22Rv1 (cell line): ENCODE data around the gene MARCHF3.

Experiments
- H3K27ac ChIP-seq: fragments of 450-650 bp; 2 replicates; pipeline ENCODE4 v1.5.1; 2017
- ZFX ChIP-seq: fragments of 450-650 bp; IDR thresholded peaks from 2 replicates; pipeline ENCODE4 v1.6.1; 2017; ENCODE audit warnings: antibody characterized with exemption, borderline replicate concordance
- TF ChIP-seq, protein P1 (sequence below): fragments of 450-650 bp; IDR thresholded peaks from 2 replicates; pipeline ENCODE4 v1.5.1; 2017; ENCODE audit warnings: mild to moderate bottlenecking

Gene MARCHF3

DNA sequence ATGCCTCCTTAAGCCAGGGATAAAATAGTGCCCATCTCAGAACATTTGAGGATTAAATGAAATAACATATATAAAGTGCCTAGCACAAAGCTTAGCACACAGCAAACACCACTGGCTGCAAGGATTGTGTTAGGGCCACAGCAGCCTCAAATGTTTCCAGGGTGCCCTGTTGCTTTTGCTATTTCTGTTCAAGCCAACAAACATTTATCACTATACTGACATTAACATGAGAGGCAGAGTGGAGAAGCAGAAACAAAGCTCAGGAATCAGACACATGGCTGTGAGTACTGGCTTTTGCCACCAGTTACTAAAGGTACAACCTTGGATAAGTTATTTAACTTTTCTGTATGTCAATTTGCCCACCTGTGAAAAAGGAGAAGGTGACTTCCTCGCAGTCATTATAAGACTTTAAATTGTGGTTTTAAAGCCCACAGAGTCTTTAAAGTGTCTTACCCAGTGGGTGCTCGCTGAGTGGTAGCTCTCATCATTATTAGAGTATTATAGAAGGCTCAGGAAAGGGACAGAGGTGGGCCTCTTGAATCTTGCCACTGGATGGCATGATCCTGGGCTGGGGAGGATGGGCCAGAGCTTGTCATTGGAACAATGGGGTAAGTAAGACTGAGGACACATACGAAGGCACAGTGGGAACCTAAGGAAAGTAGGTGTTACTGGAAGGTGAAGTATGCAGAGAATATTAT, 98.2 kb downstream of the MARCHF3 start:
- H3K27ac ChIP-seq: no peak overlapping the region
- no peak for TF ChIP-seq ZFX

DNA sequence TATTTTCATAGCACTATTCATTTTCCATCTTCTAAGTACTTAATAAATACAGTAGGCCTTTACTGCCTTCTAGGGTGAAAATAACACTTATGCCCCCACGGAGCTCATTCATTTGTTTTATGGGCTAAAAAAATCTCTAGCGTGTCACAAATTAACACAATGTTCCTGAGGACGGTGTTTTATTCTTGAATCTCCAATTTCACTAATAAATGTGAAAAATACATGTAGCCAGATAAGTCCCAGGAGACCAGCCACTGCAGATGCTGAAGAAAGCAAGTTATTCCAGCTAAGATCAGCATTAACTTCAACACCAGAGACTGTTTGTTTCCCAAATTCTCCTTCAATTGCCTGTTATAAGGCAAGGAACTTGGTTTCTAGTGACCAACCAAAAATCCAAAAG, 102.3 kb downstream of the MARCHF3 start:
- no peak overlapping the region for H3K27ac ChIP-seq
- TF ChIP-seq, protein P1, sequence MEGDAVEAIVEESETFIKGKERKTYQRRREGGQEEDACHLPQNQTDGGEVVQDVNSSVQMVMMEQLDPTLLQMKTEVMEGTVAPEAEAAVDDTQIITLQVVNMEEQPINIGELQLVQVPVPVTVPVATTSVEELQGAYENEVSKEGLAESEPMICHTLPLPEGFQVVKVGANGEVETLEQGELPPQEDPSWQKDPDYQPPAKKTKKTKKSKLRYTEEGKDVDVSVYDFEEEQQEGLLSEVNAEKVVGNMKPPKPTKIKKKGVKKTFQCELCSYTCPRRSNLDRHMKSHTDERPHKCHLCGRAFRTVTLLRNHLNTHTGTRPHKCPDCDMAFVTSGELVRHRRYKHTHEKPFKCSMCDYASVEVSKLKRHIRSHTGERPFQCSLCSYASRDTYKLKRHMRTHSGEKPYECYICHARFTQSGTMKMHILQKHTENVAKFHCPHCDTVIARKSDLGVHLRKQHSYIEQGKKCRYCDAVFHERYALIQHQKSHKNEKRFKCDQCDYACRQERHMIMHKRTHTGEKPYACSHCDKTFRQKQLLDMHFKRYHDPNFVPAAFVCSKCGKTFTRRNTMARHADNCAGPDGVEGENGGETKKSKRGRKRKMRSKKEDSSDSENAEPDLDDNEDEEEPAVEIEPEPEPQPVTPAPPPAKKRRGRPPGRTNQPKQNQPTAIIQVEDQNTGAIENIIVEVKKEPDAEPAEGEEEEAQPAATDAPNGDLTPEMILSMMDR: no peak
- TF ChIP-seq ZFX: no peak

DNA sequence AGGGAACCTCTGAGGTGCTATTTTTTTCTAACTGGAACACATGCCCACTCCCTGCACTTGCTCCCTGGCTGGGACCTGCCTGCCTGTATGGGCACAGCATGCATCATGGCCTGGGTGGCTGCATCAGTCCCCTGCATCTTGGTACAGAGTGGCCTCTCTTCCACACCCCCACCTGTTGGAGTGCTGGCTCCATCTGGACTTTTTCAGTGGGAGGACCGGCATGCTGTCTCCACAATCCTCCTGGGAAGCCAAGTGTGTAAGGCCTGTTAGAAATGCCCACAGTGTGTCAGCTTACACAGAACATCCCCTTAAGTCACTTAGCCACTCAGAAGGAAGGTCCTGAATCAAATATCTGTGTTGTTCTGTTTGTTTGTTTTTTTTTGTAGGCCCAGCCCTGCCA, 102.9 kb downstream of the MARCHF3 start:
- H3K27ac ChIP-seq: no peak overlapping the region
- no peak for TF ChIP-seq ZFX
- TF ChIP-seq, protein P1: no peak

DNA sequence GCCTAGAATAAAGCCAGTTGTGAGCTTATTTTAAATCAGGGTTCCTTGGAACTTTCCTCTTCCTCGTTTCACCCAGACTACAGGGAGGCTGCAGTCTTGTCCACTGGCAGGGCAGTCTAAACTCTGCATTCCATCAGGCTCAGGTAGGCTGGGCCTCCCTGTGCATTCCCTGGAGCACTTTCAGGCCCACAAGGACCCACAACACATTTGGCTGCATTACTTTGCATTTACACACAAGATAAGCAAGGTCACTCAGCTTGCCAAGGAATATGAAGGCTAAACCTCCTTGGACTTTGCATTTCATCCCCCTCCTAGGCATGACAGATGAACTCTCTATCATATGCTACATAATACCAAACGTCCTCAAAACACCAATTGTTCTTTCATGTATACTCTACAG, 104.2 kb downstream of the MARCHF3 start:
- no peak overlapping the region for H3K27ac ChIP-seq
- TF ChIP-seq, protein P1: no peak
- no peak for TF ChIP-seq ZFX

DNA sequence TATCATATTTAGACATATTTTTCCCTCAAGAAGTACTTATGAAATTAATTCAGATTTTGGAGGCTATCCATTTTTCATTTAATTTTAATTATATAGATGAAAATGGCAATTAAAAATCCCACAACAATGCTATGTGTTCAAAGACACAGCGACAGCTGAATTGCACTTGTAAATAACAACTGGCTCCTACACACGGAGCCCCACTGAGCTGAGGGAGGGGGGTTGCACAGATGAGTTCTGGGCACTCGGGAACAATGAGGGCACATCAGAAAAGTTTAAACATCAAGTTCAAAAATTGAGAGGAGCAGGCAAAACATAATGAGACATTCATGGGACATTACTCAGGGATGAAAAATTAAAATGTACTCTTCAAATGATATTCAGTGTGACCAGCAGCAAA, 104.9 kb downstream of the MARCHF3 start:
- H3K27ac ChIP-seq: no peak overlapping the region
- TF ChIP-seq ZFX: no peak
- TF ChIP-seq, protein P1: no peak

DNA sequence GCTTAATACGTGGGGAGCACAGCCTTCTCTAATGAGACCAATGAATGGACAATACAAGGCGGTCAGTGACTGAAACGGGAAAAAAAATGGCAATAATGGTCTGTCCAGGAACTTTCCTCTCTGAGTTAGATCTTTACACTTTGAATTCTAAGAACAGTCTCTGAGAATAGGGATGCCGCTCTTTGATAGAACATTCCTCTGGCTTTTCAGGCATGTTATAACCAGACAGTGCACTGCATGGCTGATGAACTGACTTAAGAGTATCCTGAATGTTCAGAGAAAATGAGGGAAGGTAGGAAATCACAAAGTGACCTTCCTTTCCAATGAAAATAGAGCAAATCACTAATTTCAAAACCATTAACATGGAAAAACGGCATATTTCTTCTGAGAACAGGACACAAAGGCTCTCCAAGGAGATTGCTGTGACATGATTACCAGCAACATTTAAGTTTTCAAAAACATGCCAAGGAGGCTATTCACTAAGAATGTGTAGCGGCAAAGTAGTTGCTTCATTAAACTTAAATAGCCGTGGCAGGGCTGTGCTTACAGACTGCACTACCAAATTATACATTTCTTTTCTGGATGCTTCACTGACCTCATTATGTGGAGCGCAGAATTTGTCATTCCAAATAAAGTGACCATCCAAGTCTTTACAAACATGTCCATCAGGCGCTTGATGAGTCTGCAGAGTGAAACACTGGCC, 105.9 kb downstream of the MARCHF3 start:
- no peak overlapping the region for H3K27ac ChIP-seq
- TF ChIP-seq ZFX: no peak
- TF ChIP-seq, protein P1: no peak

DNA sequence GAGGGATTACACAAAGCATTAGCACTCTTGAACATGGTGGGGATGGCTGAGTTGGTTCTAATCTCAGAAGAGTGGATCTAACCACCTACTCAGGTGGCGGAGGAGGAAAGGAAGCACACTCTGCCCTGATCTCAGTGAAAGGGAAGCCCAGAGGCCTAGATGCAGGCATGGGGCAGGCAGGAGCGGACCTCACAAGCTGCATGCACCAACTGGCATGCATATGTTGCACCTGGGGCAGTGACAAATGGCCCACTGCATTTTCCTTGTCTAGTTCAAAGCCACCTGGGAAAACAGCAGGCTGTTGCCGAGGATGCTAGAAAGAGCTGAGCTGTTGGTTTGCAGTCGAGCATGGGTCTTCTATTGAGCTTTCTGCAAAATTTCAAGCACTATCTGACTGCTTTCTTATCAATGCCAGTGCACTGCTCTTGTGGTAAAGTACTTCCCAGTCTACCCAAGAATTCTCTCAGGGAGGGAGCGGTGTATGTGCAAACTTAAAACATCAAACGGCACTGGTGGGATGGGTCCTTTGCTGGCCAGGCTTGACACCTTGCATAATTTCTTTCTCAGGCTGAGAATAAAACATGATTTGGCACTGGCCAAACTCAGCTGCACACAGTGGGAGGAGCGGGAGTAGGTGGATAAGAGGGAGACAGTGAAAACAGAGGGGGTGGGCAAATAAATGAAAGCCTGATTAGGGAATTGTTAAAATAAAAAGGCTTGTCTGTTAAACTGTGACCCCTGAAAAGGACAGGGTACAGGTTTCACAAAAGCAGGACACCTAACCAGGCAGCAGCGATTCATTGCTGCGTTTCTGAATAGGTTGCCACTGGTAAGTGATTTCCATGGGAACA, 108.9 kb downstream of the MARCHF3 start:
- no peak overlapping the region for H3K27ac ChIP-seq
- TF ChIP-seq, protein P1: no peak
- no peak for TF ChIP-seq ZFX
